Transverse colon (tissue), 4 donors: Measurements from ENCODE around the gene INSYN2B.

Source experiments
- EP300 ChIP-seq: sonication (generic); formaldehyde crosslinking; IDR thresholded peaks from one replicate; pipeline ENCODE4 v1.6.1; 2017; ENCODE audit warnings: antibody characterized with exemption, low read depth
- POLR2A ChIP-seq: fragments of 450-650 bp; IDR thresholded peaks from one replicate; pipeline ENCODE4 v1.6.1; 2016; ENCODE audit warnings: antibody characterized with exemption, mild to moderate bottlenecking, moderate library complexity
- POLR2AphosphoS5 ChIP-seq, 3 donors: sonication (generic); formaldehyde crosslinking; IDR thresholded peaks; one replicate each; pipeline ENCODE4 v1.6.1; 2016; ENCODE audit warnings: antibody characterized with exemption in 3 of 3
- TF ChIP-seq, protein P1 (sequence below), 5 experiments: fragments of 200-600 bp in 3 of 5; fragments of 450-650 bp in 2 of 5; sonication (generic) in 3 of 5; IDR thresholded peaks; 1 replicate in 2 of 5; 2 replicates in 3 of 5; pipeline ENCODE4 v1.5.1; 2016 to 2017; ENCODE audit warnings: antibody characterized with exemption in 5 of 5, inconsistent platforms in 3 of 5, mild to moderate bottlenecking in 2 of 5, moderate library complexity in 1 of 5

DNA sequence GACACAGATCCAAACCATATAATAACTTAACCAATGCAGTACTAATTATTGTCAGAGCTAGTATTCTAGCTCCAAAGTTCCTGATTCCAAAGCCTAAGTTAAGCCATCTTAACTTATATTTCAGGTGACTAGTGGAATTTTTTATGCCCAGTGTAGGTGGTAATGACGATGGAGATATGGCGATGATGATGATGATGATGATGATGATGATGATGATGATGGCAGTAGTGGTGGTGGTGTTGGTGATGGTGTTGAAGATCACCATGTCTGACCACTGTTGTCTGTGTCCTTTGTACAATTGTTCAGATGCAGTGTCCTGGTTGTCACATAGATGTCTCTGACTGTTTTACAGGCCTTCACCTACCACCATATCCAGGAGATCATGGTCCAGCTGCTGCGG lies 139.9 kb downstream of the INSYN2B start:
- TF ChIP-seq EP300: no peak
- TF ChIP-seq, protein P1, sequence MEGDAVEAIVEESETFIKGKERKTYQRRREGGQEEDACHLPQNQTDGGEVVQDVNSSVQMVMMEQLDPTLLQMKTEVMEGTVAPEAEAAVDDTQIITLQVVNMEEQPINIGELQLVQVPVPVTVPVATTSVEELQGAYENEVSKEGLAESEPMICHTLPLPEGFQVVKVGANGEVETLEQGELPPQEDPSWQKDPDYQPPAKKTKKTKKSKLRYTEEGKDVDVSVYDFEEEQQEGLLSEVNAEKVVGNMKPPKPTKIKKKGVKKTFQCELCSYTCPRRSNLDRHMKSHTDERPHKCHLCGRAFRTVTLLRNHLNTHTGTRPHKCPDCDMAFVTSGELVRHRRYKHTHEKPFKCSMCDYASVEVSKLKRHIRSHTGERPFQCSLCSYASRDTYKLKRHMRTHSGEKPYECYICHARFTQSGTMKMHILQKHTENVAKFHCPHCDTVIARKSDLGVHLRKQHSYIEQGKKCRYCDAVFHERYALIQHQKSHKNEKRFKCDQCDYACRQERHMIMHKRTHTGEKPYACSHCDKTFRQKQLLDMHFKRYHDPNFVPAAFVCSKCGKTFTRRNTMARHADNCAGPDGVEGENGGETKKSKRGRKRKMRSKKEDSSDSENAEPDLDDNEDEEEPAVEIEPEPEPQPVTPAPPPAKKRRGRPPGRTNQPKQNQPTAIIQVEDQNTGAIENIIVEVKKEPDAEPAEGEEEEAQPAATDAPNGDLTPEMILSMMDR (IDR thresholded peaks at IDR 0.05): no peak
- TF ChIP-seq POLR2AphosphoS5 (IDR thresholded peaks at IDR 0.05): no peak
- TF ChIP-seq POLR2A: no peak
